Smooth muscle cell of the umbilical artery (primary cell): ENCODE results near the gene LEUTX. TPM values are rescaled to one million over a fixed set of nuclear protein-coding genes. Genes with fewer than 3 reads are reported as not detected.

Experiments
- total RNA-seq: library from RNA; depleted of rRNA; stranded (reverse); fragments of >200 nt; gene quantifications from 2 replicates; pipeline ENCODE4 v1.2.3, GENCODE V29; 2014

LEUTX gene
- total RNA-seq = not detected in 2 replicates

GRCh38 chr19:39778763-39779162, at the start of gene LEUTX:
TSS of gene LEUTX (plus strand) at chr19:39778854. CDS start at chr19:39778921, 67 bp downstream.

GRCh38 chr19:39737891-39738290, 40.8 kb upstream of the LEUTX start, which contains the start of gene CLC:
TSS of gene CLC (minus strand) at chr19:39738029. CDS start at chr19:39737952, 77 bp downstream.

GRCh38 chr19:39833464-39834286, 55.0 kb downstream of the LEUTX start, which contains the start of gene DYRK1B:
TSS of gene DYRK1B (minus strand) at chr19:39834162. CDS start at chr19:39831867, 2,295 bp downstream.

Other genes starting within 250 kb of the LEUTX start
- 1.9 and 3.6 TPM in 2 replicates for gene EID2B, start 246.0 kb upstream of the LEUTX start, total RNA-seq
- gene EID2, start 238.7 kb upstream of the LEUTX start, total RNA-seq = 8.2 and 9.8 TPM in 2 replicates
- not detected in 2 replicates for gene LGALS13, start 176.3 kb upstream of the LEUTX start, total RNA-seq
- gene LGALS16, start 122.9 kb upstream of the LEUTX start, total RNA-seq = not detected in 2 replicates
- not detected in 2 replicates for gene LGALS14, start 74.4 kb upstream of the LEUTX start, total RNA-seq
- gene CLC, start 40.8 kb upstream of the LEUTX start, total RNA-seq = not detected in 2 replicates
- gene DYRK1B, start 55.3 kb downstream of the LEUTX start, total RNA-seq = 8.6 and 18.2 TPM in 2 replicates
- 104 and 116 TPM in 2 replicates for gene FBL, start 67.5 kb downstream of the LEUTX start, total RNA-seq
- gene FCGBP, start 155.8 kb downstream of the LEUTX start, total RNA-seq = 1.2 and 2.2 TPM in 2 replicates
- gene PSMC4, start 192.3 kb downstream of the LEUTX start, total RNA-seq = 128 and 165 TPM in 2 replicates
- 5.0 and 5.6 TPM in 2 replicates for gene ZNF546, start 218.2 kb downstream of the LEUTX start, total RNA-seq